Retinal pigment epithelial cell (primary cell): ENCODE data around the gene TAS2R46.

Source experiments
- DNase-seq: peaks from one replicate; pipeline ENCODE4 v3.0.0-alpha.2; 2010; ENCODE audit warnings: low read depth
- H3K4me3 ChIP-seq: 2 replicates; pipeline ENCODE4 v1.5.1; 2011; ENCODE audit warnings: mild to moderate bottlenecking, low read length, control low read depth, moderate library complexity
- CTCF ChIP-seq: conservative IDR thresholded peaks from 2 replicates; pipeline ENCODE4 v1.5.1; 2011; ENCODE audit warnings: low read depth, low read length, control low read depth, inconsistent platforms

The TAS2R46 gene

GRCh38 chr12:11015775-11016430, 46.2 kb downstream of the TAS2R46 start:
- H3K4me3 ChIP-seq = no peak overlapping the region
- DNase-seq = no peak
- no peak for TF ChIP-seq CTCF

GRCh38 chr12:11014234-11014633, 47.9 kb downstream of the TAS2R46 start:
- no peak for TF ChIP-seq CTCF
- DNase-seq = no peak
- no peak overlapping the region for H3K4me3 ChIP-seq
